HepG2 (cell line): ENCODE data around the gene BCAS3. TPM values are rescaled to one million over a fixed set of nuclear protein-coding genes. Genes with fewer than 3 reads are reported as not detected.

ENCODE experiments used
- GABPB1 ChIP-seq: IDR thresholded peaks from 2 replicates; pipeline ENCODE4 v1.6.1; 2016; ENCODE audit warnings: mild to moderate bottlenecking, missing genetic modification reagents, moderate library complexity, missing compliant biosample characterization
- GPN1 ChIP-seq: sonication (generic); formaldehyde crosslinking; IDR thresholded peaks from 2 replicates; pipeline ENCODE4 v1.5.1; 2020; ENCODE audit warnings: missing genetic modification reagents, borderline replicate concordance
- HHEX ChIP-seq: IDR thresholded peaks from 2 replicates; pipeline ENCODE4 v1.6.1; 2016; ENCODE audit warnings: control low read depth
- HNRNPLL ChIP-seq: fragments of 200-400 bp; formaldehyde crosslinking; IDR thresholded peaks from 2 replicates; pipeline ENCODE4 v1.6.1; 2017; ENCODE audit warnings: mild to moderate bottlenecking, low read depth, low read length; ENCODE audit not compliant: poor library complexity, severe bottlenecking
- ZFP62 ChIP-seq: sonication (generic); formaldehyde crosslinking; IDR thresholded peaks from 2 replicates; pipeline ENCODE4 v1.4.0; 2020; ENCODE audit warnings: missing genetic modification reagents
- ZFYVE20 ChIP-seq: sonication (generic); formaldehyde crosslinking; IDR thresholded peaks from 2 replicates; pipeline ENCODE4 v1.8.0; 2023; ENCODE audit warnings: low read depth, mild to moderate bottlenecking, moderate library complexity, missing genetic modification reagents, borderline replicate concordance
- ZNF17 ChIP-seq: sonication (generic); formaldehyde crosslinking; IDR thresholded peaks from 2 replicates; pipeline ENCODE4 v1.5.0; 2020; ENCODE audit warnings: mild to moderate bottlenecking, missing genetic modification reagents
- ZNF703 ChIP-seq: sonication (generic); formaldehyde crosslinking; IDR thresholded peaks from 2 replicates; pipeline ENCODE4 v1.5.1; 2020; ENCODE audit warnings: missing genetic modification reagents, mild to moderate bottlenecking, moderate library complexity, borderline replicate concordance
- ZSCAN20 ChIP-seq: sonication (generic); formaldehyde crosslinking; IDR thresholded peaks from 2 replicates; pipeline ENCODE4 v1.4.0; 2020; ENCODE audit warnings: missing genetic modification reagents, mild to moderate bottlenecking, borderline replicate concordance
- ZSCAN21 ChIP-seq: sonication (generic); formaldehyde crosslinking; IDR thresholded peaks from 2 replicates; pipeline ENCODE4 v1.8.0; 2022; ENCODE audit warnings: mild to moderate bottlenecking, missing genetic modification reagents, moderate library complexity, borderline replicate concordance
- polyA plus RNA-seq, 8 experiments: library from polyadenylated mRNA; depleted of rRNA in 3 of 8; stranded (reverse) in 7 of 8; unstranded in 1 of 8; fragments of >200 nt; fragmentation: Illumina TruSeq in 4 of 8; extraction: Trizol in 4 of 8; gene quantifications; 2 replicates each; pipeline versions ENCODE4 v1.2.1 to v1.2.3, GENCODE V29; 2011 to 2016; ENCODE audit warnings: low read depth in 4 of 8, missing spikeins in 1 of 8, mixed read lengths in 1 of 8; ENCODE audit not compliant: insufficient read depth in 1 of 8
- total RNA-seq, 5 experiments: library from RNA; depleted of rRNA; stranded (reverse); fragments of >200 nt; fragmentation: Illumina TruSeq; extraction: Trizol; gene quantifications; 2 replicates each; pipeline ENCODE4 v1.2.3, GENCODE V29; 2016; ENCODE audit warnings: low read depth in 1 of 5
- TF ChIP-seq, protein P1 (sequence below): sonication (generic); formaldehyde crosslinking; IDR thresholded peaks from 2 replicates; pipeline ENCODE4 v1.4.0; 2020; ENCODE audit warnings: mild to moderate bottlenecking, missing genetic modification reagents
- TF ChIP-seq, protein P2 (sequence below): sonication (generic); formaldehyde crosslinking; IDR thresholded peaks from 2 replicates; pipeline ENCODE4 v1.4.0; 2020; ENCODE audit warnings: missing genetic modification reagents, borderline replicate concordance
- TF ChIP-seq, protein P3 (sequence below): sonication (generic); formaldehyde crosslinking; IDR thresholded peaks from 2 replicates; pipeline ENCODE4 v1.4.0; 2020; ENCODE audit warnings: missing genetic modification reagents
- TF ChIP-seq, protein P4 (sequence below): sonication (generic); formaldehyde crosslinking; IDR thresholded peaks from 2 replicates; pipeline ENCODE4 v1.5.0; 2020; ENCODE audit warnings: missing genetic modification reagents, mild to moderate bottlenecking, borderline replicate concordance

BCAS3 gene
- total and polyA plus RNA-seq, 2 of the 13 experiments (the other 11 are each of a cell fraction or from before 2014, with no cell fraction given): 10.7 to 11.2 TPM

DNA sequence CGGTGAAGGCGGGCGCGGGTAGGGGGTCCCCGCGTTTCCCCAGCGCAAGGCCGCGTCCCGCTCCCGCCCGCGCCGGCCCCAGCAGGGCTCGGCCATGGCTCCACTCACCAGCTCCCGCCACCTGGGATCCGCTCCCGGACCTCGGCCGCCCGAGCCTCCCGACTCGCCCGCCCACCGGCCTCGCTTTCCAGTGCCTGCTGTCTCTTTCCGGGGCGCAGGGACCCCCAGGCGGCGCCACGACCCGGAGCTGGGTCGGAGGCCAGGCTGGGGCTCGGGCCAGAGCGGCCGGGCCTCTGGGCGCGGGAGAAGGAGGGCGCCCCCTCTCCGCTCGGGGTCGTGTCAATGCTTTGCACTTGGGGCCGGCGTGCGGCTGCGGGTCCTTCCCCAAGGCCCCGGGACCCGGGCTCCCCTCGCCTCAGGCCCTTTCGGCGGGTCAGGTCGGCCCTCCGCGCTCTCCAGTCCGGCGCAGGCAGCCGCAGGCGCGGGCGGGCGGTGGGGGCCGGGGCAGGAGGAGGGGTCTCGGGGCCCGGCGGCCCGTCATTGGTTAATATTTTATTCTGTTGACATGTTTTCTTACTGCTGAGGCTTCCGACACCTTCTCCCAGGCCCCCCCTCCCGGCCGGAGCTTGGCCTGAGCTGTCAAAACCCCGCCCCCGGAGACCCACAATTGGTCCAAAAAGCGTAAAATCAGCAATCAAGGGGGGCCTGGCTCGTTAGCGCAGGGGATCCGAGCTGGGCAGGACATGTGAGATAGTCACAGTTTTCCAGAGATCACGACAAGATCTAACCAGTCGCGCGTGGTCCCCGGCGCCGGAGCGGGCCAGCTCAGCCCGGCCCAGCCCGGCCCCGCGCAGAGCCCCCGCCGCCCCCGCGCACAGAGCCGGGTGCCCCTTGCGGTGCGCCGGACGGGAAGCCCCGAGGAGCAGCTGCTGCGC is 721.7 kb downstream of the BCAS3 start, which contains the start of gene TBX2 (continued):
- TF ChIP-seq, protein P1, sequence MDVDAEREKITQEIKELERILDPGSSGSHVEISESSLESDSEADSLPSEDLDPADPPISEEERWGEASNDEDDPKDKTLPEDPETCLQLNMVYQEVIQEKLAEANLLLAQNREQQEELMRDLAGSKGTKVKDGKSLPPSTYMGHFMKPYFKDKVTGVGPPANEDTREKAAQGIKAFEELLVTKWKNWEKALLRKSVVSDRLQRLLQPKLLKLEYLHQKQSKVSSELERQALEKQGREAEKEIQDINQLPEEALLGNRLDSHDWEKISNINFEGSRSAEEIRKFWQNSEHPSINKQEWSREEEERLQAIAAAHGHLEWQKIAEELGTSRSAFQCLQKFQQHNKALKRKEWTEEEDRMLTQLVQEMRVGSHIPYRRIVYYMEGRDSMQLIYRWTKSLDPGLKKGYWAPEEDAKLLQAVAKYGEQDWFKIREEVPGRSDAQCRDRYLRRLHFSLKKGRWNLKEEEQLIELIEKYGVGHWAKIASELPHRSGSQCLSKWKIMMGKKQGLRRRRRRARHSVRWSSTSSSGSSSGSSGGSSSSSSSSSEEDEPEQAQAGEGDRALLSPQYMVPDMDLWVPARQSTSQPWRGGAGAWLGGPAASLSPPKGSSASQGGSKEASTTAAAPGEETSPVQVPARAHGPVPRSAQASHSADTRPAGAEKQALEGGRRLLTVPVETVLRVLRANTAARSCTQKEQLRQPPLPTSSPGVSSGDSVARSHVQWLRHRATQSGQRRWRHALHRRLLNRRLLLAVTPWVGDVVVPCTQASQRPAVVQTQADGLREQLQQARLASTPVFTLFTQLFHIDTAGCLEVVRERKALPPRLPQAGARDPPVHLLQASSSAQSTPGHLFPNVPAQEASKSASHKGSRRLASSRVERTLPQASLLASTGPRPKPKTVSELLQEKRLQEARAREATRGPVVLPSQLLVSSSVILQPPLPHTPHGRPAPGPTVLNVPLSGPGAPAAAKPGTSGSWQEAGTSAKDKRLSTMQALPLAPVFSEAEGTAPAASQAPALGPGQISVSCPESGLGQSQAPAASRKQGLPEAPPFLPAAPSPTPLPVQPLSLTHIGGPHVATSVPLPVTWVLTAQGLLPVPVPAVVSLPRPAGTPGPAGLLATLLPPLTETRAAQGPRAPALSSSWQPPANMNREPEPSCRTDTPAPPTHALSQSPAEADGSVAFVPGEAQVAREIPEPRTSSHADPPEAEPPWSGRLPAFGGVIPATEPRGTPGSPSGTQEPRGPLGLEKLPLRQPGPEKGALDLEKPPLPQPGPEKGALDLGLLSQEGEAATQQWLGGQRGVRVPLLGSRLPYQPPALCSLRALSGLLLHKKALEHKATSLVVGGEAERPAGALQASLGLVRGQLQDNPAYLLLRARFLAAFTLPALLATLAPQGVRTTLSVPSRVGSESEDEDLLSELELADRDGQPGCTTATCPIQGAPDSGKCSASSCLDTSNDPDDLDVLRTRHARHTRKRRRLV: no peak; the same call in 1 of the 2 replicates
- TF ChIP-seq ZNF17 (CRISPR knock-in tag) (no peak), GPN1 (CRISPR knock-in tag) (no peak; the same call in 1 of the 2 replicates), ZFP62 (CRISPR knock-in tag) (no peak), ZSCAN20 (CRISPR knock-in tag) (peak; percentile 90; the same call in 1 of the 2 replicates), GABPB1 (CRISPR knock-in tag) (peak; percentile 78; the same call in 1 of the 2 replicates), HHEX (no peak), ZFYVE20 (no peak), HNRNPLL (no peak), ZSCAN21 (CRISPR knock-in tag) (no peak; the same call in 1 of the 2 replicates), ZNF703 (CRISPR knock-in tag) (peak; percentile 73; the same call in 1 of the 2 replicates)
- TF ChIP-seq, protein P2, sequence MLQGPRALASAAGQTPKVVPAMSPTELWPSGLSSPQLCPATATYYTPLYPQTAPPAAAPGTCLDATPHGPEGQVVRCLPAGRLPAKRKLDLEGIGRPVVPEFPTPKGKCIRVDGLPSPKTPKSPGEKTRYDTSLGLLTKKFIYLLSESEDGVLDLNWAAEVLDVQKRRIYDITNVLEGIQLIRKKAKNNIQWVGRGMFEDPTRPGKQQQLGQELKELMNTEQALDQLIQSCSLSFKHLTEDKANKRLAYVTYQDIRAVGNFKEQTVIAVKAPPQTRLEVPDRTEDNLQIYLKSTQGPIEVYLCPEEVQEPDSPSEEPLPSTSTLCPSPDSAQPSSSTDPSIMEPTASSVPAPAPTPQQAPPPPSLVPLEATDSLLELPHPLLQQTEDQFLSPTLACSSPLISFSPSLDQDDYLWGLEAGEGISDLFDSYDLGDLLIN: no peak
- TF ChIP-seq, protein P3, sequence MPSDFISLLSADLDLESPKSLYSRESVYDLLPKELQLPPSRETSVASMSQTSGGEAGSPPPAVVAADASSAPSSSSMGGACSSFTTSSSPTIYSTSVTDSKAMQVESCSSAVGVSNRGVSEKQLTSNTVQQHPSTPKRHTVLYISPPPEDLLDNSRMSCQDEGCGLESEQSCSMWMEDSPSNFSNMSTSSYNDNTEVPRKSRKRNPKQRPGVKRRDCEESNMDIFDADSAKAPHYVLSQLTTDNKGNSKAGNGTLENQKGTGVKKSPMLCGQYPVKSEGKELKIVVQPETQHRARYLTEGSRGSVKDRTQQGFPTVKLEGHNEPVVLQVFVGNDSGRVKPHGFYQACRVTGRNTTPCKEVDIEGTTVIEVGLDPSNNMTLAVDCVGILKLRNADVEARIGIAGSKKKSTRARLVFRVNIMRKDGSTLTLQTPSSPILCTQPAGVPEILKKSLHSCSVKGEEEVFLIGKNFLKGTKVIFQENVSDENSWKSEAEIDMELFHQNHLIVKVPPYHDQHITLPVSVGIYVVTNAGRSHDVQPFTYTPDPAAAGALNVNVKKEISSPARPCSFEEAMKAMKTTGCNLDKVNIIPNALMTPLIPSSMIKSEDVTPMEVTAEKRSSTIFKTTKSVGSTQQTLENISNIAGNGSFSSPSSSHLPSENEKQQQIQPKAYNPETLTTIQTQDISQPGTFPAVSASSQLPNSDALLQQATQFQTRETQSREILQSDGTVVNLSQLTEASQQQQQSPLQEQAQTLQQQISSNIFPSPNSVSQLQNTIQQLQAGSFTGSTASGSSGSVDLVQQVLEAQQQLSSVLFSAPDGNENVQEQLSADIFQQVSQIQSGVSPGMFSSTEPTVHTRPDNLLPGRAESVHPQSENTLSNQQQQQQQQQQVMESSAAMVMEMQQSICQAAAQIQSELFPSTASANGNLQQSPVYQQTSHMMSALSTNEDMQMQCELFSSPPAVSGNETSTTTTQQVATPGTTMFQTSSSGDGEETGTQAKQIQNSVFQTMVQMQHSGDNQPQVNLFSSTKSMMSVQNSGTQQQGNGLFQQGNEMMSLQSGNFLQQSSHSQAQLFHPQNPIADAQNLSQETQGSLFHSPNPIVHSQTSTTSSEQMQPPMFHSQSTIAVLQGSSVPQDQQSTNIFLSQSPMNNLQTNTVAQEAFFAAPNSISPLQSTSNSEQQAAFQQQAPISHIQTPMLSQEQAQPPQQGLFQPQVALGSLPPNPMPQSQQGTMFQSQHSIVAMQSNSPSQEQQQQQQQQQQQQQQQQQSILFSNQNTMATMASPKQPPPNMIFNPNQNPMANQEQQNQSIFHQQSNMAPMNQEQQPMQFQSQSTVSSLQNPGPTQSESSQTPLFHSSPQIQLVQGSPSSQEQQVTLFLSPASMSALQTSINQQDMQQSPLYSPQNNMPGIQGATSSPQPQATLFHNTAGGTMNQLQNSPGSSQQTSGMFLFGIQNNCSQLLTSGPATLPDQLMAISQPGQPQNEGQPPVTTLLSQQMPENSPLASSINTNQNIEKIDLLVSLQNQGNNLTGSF (CRISPR knock-in tag): no peak
- TF ChIP-seq, protein P4, sequence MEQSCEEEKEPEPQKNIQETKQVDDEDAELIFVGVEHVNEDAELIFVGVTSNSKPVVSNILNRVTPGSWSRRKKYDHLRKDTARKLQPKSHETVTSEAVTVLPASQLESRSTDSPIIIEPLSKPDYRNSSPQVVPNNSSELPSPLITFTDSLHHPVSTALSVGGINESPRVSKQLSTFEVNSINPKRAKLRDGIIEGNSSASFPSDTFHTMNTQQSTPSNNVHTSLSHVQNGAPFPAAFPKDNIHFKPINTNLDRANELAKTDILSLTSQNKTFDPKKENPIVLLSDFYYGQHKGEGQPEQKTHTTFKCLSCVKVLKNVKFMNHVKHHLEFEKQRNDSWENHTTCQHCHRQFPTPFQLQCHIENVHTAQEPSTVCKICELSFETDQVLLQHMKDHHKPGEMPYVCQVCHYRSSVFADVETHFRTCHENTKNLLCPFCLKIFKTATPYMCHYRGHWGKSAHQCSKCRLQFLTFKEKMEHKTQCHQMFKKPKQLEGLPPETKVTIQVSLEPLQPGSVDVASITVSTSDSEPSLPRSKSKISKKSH (CRISPR knock-in tag): 0 out of 2 replicates have a peak, but pooled peaks have one; percentile 68
